ENCODE measurements around the gene DSN1.

GRCh38 chr20:36744764-36745191 is 28.8 kb downstream of the DSN1 start:
- TF ChIP-seq, protein P1, sequence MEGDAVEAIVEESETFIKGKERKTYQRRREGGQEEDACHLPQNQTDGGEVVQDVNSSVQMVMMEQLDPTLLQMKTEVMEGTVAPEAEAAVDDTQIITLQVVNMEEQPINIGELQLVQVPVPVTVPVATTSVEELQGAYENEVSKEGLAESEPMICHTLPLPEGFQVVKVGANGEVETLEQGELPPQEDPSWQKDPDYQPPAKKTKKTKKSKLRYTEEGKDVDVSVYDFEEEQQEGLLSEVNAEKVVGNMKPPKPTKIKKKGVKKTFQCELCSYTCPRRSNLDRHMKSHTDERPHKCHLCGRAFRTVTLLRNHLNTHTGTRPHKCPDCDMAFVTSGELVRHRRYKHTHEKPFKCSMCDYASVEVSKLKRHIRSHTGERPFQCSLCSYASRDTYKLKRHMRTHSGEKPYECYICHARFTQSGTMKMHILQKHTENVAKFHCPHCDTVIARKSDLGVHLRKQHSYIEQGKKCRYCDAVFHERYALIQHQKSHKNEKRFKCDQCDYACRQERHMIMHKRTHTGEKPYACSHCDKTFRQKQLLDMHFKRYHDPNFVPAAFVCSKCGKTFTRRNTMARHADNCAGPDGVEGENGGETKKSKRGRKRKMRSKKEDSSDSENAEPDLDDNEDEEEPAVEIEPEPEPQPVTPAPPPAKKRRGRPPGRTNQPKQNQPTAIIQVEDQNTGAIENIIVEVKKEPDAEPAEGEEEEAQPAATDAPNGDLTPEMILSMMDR (IDR thresholded peaks at IDR 0.05): no peak
- TF ChIP-seq POLR2A (IDR thresholded peaks at IDR 0.05): no peak

All from body of pancreas (tissue), 4 donors.